Tibial nerve (tissue), 4 donors: ENCODE measurements around the gene HMGXB4. TPM values are rescaled to one million over a fixed set of nuclear protein-coding genes. Genes with fewer than 3 reads are reported as not detected.

Experiments
- DNase-seq, 2 donors: peaks; one replicate each; pipeline ENCODE4 v3.0.0-alpha.2; 2019; ENCODE audit warnings: low spot score in 2 of 2
- H3K27ac ChIP-seq, 4 donors: fragments of 200-600 bp; sonication (generic) in 3 of 4; one replicate each; pipeline ENCODE4 v1.5.1; 2017 to 2019; ENCODE audit warnings: mild to moderate bottlenecking in 1 of 4
- H3K27me3 ChIP-seq, 2 donors: fragments of 200-600 bp; sonication (generic) in 1 of 2; one replicate each; pipeline versions ENCODE4 v1.5.1 to v1.6.0; 2017 to 2019
- H3K36me3 ChIP-seq, 3 donors: fragments of 200-600 bp; sonication (generic); one replicate each; pipeline ENCODE4 v1.5.1; 2018 to 2019
- H3K4me1 ChIP-seq, 4 donors: fragments of 200-600 bp; sonication (generic) in 3 of 4; one replicate each; pipeline ENCODE4 v1.5.1; 2017 to 2019
- H3K4me3 ChIP-seq, 4 donors: fragments of 200-600 bp; sonication (generic) in 3 of 4; one replicate each; pipeline ENCODE4 v1.5.1; 2017 to 2019; ENCODE audit warnings: mild to moderate bottlenecking in 1 of 4, moderate library complexity in 1 of 4
- H3K9me3 ChIP-seq, 4 donors: fragments of 200-600 bp; sonication (generic) in 3 of 4; one replicate each; pipeline ENCODE4 v1.5.1; 2017 to 2019
- EP300 ChIP-seq, 2 donors: sonication (generic); formaldehyde crosslinking; IDR thresholded peaks; one replicate each; pipeline ENCODE4 v1.6.1; 2017; ENCODE audit warnings: antibody characterized with exemption in 2 of 2, mild to moderate bottlenecking in 1 of 2
- POLR2A ChIP-seq, 2 donors: fragments of 450-650 bp; IDR thresholded peaks; one replicate each; pipeline ENCODE4 v1.6.1; 2017; ENCODE audit warnings: antibody characterized with exemption in 2 of 2, mild to moderate bottlenecking in 2 of 2, moderate library complexity in 2 of 2
- WGBS, 2 donors: methylation state at CpG; one replicate each; pipeline ENCODE4 v1.1.5; 2018; 5-methylcytosine and 5-hydroxymethylcytosine counted together
- total RNA-seq, 4 donors: library from RNA; depleted of rRNA; stranded (reverse); fragments of >200 nt; gene quantifications; one replicate each; pipeline ENCODE4 v1.1.0, GENCODE V29; 2016
- TF ChIP-seq, protein P1 (sequence below), 5 experiments: fragments of 200-600 bp in 3 of 5; fragments of 450-650 bp in 2 of 5; sonication (generic) in 3 of 5; IDR thresholded peaks; one replicate each; pipeline ENCODE4 v1.5.1; 2016 to 2019; ENCODE audit warnings: antibody characterized with exemption in 5 of 5, mild to moderate bottlenecking in 3 of 5, moderate library complexity in 2 of 5

The HMGXB4 gene
- total RNA-seq, 4 donors from 2014 or later = 15.9 to 23.7 (median 18.0) TPM

DNA sequence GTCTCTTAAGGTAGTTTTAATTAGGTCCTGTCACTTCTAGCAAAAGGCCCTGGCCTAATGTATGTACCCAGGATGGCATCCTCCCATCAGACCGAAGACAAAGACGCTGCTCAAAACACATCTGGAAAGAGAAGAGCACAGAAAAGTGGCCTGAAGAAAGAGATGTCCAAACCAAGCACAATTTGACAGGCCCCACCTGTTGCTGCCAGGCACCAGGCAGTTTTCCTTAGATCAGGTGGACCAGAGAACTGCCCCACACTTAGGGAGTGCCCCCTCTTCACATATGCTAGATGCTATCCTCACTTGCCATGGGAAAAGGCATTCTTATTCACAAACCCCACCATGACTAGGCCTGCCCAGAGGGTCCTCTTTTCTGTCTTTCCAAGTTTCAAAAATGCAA lies 3.3 kb upstream of the HMGXB4 start:
- Histone ChIP-seq H3K27ac (no peak overlapping the region), H3K4me3 (no peak overlapping the region), H3K4me1 (peaks cover 0 to 16% (median 9%) of the 10 kb centered on the region in 4 donors), H3K27me3 (no peaks in the 10 kb centered on the region), H3K9me3 (no peaks in the 10 kb centered on the region), H3K36me3 (no peaks in the 10 kb centered on the region)
- TF ChIP-seq EP300 (IDR thresholded peaks at IDR 0.05) (no peak), POLR2A (IDR thresholded peaks at IDR 0.05) (no peak)
- TF ChIP-seq, protein P1, sequence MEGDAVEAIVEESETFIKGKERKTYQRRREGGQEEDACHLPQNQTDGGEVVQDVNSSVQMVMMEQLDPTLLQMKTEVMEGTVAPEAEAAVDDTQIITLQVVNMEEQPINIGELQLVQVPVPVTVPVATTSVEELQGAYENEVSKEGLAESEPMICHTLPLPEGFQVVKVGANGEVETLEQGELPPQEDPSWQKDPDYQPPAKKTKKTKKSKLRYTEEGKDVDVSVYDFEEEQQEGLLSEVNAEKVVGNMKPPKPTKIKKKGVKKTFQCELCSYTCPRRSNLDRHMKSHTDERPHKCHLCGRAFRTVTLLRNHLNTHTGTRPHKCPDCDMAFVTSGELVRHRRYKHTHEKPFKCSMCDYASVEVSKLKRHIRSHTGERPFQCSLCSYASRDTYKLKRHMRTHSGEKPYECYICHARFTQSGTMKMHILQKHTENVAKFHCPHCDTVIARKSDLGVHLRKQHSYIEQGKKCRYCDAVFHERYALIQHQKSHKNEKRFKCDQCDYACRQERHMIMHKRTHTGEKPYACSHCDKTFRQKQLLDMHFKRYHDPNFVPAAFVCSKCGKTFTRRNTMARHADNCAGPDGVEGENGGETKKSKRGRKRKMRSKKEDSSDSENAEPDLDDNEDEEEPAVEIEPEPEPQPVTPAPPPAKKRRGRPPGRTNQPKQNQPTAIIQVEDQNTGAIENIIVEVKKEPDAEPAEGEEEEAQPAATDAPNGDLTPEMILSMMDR (IDR thresholded peaks at IDR 0.05) = no peak
- DNase-seq = no peak
- WGBS, 2 donors = 89 to 97% methylated on average over 2 of the region's 2 CpGs

DNA sequence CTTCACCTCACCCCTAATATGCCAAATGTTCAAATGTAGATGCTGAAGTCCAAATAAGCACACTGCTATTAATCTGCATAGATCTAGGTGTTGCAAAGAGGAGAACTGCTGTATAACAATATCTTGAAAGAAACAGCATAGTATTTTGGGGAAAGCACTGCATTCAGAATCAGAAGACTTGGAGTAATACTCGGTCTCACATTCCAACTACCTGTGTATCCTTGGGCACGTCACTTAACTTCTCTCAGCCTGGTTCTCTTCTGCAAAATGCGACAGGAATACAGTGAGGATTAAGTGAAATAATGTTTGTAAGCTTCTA lies 332 bp upstream of the HMGXB4 start:
- WGBS, 2 donors = 6% methylated on average over 3 of the region's 3 CpGs
- Histone ChIP-seq H3K27ac (peak overlapping the region in 3 of 4 donors; percentile 90 to 99 (median 97)), H3K27me3 (no peaks in the 10 kb centered on the region), H3K9me3 (no peaks in the 10 kb centered on the region), H3K36me3 (no peaks in the 10 kb centered on the region), H3K4me3 (peak overlapping the region; percentile 81 to 92 (median 86)), H3K4me1 (peaks cover 0 to 32% (median 10%) of the 10 kb centered on the region in 4 donors)
- DNase-seq = no peak
- TF ChIP-seq, protein P1 (IDR thresholded peaks at IDR 0.05) = no peak
- TF ChIP-seq POLR2A (IDR thresholded peaks at IDR 0.05) = no peak
- TF ChIP-seq EP300 (IDR thresholded peaks at IDR 0.05) = no peak

DNA sequence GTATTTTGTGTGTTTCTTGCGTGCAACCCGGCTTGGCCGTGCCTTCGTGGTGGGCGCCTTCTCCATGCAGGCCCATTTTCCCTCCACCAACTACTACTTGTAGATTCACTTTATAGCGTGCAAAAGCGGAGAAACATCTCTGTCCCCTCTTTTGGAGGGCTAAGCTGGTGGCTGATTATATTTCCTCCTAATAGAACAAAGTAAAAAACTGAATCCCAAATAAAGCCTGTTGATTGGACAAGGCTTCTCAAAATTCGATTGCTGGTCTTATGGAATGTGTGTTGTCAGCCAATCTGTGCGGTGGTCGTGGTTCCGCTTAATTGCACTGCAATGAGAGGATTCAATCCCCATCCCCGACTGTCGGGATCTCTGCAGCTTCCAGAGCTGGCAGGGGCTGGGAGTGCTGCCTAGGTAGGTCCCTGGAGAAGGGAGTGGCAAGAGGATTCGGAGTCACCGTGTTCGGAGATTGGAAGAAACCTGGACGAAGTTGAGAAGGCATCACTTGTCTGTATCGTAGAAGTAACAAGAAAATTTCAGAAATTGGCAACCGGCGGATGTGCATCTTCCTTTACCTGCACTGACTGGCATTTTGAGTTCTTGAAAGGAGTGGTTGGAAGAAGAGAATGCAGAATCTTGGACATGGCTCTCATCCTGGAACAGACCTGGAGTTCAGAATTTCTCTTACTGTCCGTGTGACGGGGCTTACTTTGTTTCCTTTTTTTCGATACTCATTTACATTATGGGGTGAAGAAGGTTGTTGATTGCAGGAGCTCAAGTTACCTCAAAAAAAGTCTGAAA lies 1.1 kb downstream of the HMGXB4 start:
- Histone ChIP-seq H3K4me3 (peak overlapping the region; percentile 81 to 92 (median 86)), H3K9me3 (no peaks in the 10 kb centered on the region), H3K4me1 (peaks cover 0 to 32% (median 10%) of the 10 kb centered on the region in 4 donors), H3K27me3 (no peaks in the 10 kb centered on the region), H3K36me3 (peaks cover 0 to 14% (median 0%) of the 10 kb centered on the region in 3 donors), H3K27ac (peak overlapping the region; percentile 90 to 99 (median 96))
- TF ChIP-seq, protein P1 (IDR thresholded peaks at IDR 0.05) = no peak
- no peak for TF ChIP-seq EP300 (IDR thresholded peaks at IDR 0.05)
- no peak for TF ChIP-seq POLR2A (IDR thresholded peaks at IDR 0.05)
- no peak for DNase-seq
- 27 to 33% methylated on average over 23 of the region's 23 CpGs for WGBS, 2 donors

DNA sequence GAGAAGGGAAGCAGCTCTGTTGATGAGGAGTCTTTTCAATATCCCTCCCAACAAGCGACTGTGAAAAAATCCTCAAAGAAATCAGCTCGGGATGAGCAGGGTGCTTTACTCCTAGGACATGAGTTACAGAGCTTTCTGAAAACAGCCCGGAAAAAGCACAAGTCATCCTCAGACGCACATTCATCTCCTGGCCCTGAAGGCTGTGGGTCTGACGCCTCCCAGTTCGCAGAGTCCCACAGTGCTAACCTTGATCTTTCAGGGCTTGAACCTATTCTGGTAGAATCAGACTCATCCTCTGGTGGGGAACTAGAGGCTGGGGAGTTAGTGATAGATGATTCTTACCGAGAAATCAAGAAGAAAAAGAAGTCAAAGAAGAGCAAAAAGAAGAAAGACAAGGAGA lies 7.7 kb downstream of the HMGXB4 start:
- H3K27ac ChIP-seq = no peak overlapping the region
- no peaks in the 10 kb centered on the region for H3K27me3 ChIP-seq
- WGBS, 2 donors = 90 to 94% methylated on average over 7 of the region's 7 CpGs
- TF ChIP-seq POLR2A (IDR thresholded peaks at IDR 0.05) (no peak), EP300 (IDR thresholded peaks at IDR 0.05) (no peak)
- TF ChIP-seq, protein P1 (IDR thresholded peaks at IDR 0.05) = no peak
- H3K36me3 ChIP-seq = peaks cover 0 to 76% (median 6%) of the 10 kb centered on the region in 3 donors
- H3K4me3 ChIP-seq = no peak overlapping the region
- no peaks in the 10 kb centered on the region for H3K9me3 ChIP-seq
- no peak for DNase-seq
- peaks cover 0 to 7% (median 0%) of the 10 kb centered on the region in 4 donors for H3K4me1 ChIP-seq

DNA sequence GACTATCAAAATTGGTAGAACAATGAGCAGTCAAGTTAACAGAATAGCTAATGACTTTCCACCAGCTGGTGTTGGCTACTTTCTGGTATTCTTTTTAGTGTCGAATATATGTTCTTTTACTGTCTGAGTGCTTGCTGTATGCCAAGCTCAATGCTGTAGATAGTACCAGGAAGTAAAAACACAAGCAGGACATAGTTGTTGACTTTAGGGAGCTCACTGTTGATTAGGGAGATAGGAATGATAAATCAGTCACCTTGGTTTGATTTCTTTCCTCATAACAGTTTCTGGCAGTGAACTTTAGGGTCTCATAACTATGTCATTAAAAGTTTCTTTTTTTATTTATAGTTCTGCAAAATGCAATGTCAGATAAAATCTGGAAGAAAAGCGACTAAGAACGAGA lies 9.0 kb downstream of the HMGXB4 start:
- no peak for TF ChIP-seq POLR2A (IDR thresholded peaks at IDR 0.05)
- no peak for TF ChIP-seq EP300 (IDR thresholded peaks at IDR 0.05)
- TF ChIP-seq, protein P1 (IDR thresholded peaks at IDR 0.05) = no peak
- Histone ChIP-seq H3K36me3 (peaks cover 0 to 88% (median 6%) of the 10 kb centered on the region in 3 donors), H3K27me3 (no peaks in the 10 kb centered on the region), H3K4me3 (no peak overlapping the region), H3K4me1 (no peaks in the 10 kb centered on the region), H3K9me3 (no peaks in the 10 kb centered on the region), H3K27ac (no peak overlapping the region)
- WGBS, 2 donors = 89 to 91% methylated on average over 3 of the region's 3 CpGs
- no peak for DNase-seq
